Glomerular visceral epithelial cell (primary cell): Measurements from ENCODE around the gene TRIM10.
A peak's percentile ranks its signal among the peaks of the same experiment; 100 is the strongest.
"Not testable (repeated sequence)": the region's sequence is repeated elsewhere in the genome, so short reads cannot be mapped to it uniquely, and the experiment has no call there.

Experiments
- DNase-seq: peaks from one replicate; pipeline ENCODE4 v3.0.0-alpha.2; 2016; ENCODE audit errors: extremely low spot score

TRIM10 gene

GRCh38 chr6:30171677-30172471 lies 10.9 kb upstream of the TRIM10 start:
- DNase-seq: no peak

DNA sequence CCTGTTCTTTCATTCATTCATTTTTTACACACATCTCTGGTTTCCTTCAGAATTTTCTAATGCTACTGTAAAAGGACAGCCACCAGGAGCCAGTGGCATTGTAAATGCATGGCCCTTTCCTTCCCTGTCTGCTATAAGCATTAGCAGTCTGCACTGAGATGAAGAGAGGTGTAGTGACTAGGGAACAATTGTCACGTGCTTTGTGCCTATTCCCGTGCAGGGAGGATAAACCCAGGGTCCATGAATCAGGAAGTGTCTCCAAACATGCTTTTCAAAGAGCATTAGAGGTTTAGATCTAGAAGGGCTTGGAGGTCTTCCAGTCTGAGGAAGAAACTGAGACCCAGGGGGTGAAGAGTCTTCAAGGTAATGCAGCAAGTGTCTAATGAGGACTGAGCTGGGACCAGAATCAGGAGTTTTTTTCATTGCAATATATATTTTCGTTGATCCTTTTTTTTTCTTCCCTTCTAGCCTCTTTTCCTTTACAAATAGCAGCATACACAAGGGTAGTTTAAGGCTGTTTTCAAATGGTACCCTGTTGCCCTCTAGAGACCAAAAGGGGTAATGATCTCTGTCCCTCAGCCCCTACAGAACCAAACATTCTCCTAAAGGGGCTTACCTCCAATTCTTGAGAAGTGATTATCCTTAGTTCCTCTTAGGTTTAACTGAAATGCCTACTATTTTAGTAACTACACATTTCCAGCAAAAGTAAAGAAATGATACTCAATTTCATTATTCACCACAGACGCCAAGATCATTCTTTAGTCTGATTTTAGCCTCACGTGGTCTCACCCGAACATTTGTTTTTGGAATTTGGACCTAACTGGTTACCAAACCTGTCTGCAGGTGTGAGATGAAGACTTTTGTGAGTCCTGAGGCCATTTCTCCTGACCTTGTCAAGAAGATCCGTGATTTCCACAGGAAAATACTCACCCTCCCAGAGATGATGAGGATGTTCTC lies 8.9 kb upstream of the TRIM10 start:
- peak; percentile 67 for DNase-seq

DNA sequence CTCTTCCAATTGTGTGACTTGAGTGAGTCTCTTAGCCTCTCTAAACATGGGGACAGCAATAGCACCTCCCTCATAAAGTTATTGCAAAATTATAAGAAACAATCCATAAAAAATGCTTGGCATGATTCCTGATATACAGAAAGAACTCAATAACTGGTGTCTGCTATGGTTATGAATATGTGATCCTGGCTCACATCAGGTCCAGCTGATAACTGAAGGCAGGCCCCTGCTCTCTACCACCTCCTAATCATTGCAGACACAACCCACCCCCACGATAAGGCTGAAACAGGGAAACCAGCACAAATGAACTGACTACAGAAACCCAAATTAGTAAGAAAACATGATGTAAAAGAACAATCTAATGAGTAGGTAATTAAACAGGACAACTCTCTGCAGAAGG lies 7.7 kb upstream of the TRIM10 start:
- DNase-seq: no peak

DNA sequence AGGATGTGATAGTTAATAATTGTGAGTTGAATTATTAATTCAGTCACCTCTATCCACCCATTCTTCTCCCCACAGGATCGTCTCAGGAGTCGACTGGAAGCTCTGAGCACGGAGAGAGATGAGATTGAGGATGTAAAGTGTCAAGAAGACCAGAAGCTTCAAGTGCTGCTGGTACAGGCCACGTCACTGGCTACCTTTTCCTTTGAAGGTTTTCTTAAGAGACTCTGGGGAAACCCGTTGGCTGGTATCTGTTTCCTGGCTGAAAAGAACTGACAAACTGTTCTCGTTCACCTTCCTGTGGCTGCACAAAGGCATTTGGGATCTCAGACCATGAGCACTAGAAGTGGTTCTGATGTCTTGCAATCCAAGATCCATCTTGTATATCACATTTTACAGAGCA lies 6.1 kb upstream of the TRIM10 start:
- DNase-seq: no peak

DNA sequence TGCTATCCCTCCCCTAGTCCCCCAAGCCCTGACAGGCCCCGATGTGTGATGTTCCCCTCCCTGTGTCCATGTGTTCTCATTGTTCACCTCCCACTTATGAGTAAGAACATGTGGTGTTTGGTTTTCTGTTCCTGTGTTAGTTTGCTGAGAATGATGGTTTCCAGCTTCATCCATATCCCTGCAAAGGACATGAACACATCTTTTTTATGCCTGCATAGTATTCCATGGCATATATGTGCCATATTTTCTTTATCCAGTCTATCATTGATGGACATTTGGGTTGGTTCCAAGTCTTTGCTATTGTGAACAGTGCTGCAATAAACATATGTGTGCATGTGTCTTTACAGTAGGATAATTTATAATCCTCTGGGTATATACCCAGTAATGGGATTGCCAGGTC lies 4.2 kb upstream of the TRIM10 start:
- DNase-seq: not testable (repeated sequence)

- DNase-seq: no peak
These were observed 3.7 kb upstream of the TRIM10 start for GRCh38 chr6:30164714-30165113.

DNA sequence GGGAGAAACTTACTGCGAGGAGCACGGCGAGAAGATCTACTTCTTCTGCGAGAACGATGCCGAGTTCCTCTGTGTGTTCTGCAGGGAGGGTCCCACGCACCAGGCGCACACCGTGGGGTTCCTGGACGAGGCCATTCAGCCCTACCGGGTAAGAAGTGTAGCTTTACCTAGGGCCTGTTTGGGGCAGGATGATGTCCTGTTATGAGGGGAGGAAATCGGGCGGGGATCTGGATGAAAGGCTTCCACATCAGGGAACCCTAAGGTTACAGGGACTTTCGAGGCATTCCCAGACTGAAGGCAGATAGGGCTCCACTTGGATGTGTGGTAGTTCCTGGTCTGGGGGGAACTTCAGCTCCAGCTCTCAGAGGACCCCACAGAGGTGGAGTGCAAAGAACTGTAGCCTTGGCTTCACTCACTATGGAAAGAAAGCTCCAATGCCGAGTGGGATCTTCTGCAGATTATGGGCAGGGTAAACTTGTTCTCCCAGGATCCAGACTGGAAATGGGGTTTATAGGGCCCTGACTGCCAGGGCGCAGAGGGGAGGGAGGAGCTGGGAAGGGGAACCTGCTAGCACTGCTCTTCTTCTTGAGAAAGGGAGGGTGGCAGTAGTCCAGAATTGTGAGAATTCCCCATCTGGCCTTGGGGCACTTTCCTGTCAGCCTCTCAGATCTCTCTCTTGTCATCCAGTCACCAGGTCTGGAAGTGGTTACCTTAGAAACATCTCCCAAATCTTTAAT lies 3.1 kb upstream of the TRIM10 start:
- DNase-seq: no peak

- no peak for DNase-seq
These were observed 2.3 kb upstream of the TRIM10 start, which contains the start of gene TRIM15 for GRCh38 chr6:30163090-30163917. TSS of gene TRIM15 (plus strand) at chr6:30163546. CDS start at chr6:30163685, 139 bp downstream.

- DNase-seq: no peak
These were observed 1.5 kb upstream of the TRIM10 start for GRCh38 chr6:30162265-30163089.

GRCh38 chr6:30160008-30160784 lies 815 bp downstream of the TRIM10 start:
- no peak for DNase-seq

DNA sequence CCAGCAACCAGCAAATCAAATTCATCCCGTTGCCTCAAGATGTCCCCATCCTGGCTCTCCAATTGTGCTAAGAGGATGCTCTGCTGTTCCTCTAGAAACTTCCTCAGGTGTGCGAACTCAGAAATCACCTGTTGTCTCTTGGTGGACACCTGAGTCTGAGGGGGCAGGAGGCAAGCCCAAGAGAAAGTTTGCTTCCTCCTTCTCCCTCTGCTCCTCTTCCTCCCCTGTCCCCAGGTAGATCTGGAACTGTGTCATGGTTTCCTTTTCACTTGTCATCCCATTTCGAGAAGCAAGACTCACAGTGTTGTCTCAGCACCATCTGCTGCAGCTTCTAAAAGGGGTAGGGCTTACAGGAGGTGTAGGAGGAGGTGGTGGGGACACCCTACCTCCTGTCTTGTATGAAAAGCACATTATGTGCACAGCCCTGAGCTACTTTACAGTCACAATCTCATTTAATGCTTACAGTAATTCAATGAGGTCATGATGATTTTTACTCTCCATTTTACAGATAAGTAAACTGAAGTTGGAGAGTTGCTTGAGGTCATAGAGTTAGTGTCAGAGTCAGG lies 2.5 kb downstream of the TRIM10 start:
- no peak for DNase-seq

GRCh38 chr6:30157999-30158398 lies 3.0 kb downstream of the TRIM10 start:
- no peak for DNase-seq

GRCh38 chr6:30157581-30157980 lies 3.4 kb downstream of the TRIM10 start:
- no peak for DNase-seq

DNA sequence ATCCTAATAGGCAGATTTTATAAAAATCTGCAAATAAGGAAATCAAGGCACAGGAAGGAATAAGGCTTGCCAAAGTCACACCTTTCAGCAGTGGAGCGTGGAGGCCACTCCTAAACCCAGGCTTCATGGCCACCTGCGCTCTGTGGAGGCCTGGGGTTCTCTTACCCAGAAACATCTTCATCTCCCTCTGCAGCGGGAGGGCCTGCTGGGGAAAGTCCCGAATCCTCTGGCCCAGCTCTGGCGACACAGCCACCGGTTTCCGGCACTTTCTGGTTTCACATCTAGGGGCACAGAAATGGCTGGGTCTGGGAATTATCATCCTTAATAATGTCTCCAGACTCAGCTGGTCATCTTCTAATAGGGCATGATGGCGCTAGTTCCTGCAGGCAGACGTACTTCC lies 4.2 kb downstream of the TRIM10 start:
- DNase-seq: no peak

DNA sequence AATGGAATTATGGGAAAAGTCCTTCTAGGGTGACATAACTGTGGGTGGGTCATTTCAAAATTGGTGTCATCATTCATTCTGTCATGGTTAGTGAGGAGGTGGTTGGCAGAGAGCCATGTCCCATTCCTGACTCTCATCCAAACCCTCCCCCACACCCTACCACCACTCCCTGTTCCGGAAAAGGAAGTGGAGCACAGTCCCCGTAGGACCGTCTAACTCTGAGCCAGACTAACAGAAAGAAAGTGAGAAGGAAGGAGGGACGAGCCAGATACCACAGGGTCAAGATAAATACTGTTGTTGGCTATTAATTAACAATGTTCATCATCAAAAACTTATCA lies 4.8 kb downstream of the TRIM10 start:
- DNase-seq: peak; percentile 90

- DNase-seq: no peak
These were observed 5.3 kb downstream of the TRIM10 start for GRCh38 chr6:30155520-30156261.

DNA sequence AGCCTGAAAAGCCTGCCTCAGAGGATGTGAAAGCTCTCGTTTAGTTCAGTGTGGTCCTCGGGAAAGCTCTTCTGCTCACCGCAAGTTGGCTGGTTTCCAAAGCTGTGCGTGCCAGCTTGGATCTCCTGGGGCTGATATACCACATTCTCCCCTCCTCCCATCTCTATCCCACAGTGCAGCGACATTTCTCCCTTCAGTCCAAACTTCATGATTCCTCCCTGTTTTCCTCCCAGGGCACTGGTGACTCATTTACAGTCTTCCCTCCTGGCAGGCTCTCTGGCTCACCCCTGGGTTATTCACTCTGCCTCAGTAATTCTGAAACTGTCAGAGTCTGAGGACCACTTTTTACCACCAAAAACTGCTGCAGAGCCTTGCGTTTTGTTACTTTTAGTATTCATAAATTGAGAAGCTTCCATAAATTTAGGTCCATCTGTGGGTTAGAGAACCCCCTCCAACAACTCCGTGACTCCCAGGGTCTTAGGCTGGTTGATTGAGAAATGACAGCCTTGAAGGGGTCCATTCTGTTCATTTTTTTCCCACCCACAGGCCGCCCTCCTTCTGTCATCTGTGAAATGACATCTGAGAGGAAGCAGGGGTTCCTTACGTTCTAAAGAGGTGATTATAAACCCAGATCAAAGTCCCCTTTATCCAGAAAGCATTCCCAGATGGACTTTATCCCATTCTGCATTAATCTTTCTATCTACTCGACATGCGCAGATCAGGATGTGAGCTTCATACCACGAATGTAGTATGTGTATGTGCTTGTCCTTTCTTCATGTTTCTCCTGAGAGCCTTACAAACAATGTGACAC lies 6.1 kb downstream of the TRIM10 start:
- peak; percentile 98 for DNase-seq

GRCh38 chr6:30154061-30154460 lies 7.0 kb downstream of the TRIM10 start:
- DNase-seq: no peak
